OCI-M1 (cell line): ENCODE data around the gene ATG5.

Source experiments
- DNase-seq: peaks from one replicate; lab custom pipeline; 2025; lab: John Stamatoyannopoulos, UW

Gene ATG5

GRCh38 chr6:106180208-106180607 lies 145.4 kb downstream of the ATG5 start:
- DNase-seq, result no peak

- DNase-seq, result peak; percentile 47
Observed at GRCh38 chr6:106178900-106179299, 146.7 kb downstream of the ATG5 start.

- peak; percentile 79 for DNase-seq
Observed at GRCh38 chr6:106177786-106178185, 147.8 kb downstream of the ATG5 start.

GRCh38 chr6:106173124-106173879 lies 152.3 kb downstream of the ATG5 start:
- no peak for DNase-seq

- DNase-seq, result no peak
Observed at GRCh38 chr6:106170030-106170791, 155.3 kb downstream of the ATG5 start.

GRCh38 chr6:106169517-106169916 lies 156.0 kb downstream of the ATG5 start:
- DNase-seq, result no peak

- no peak for DNase-seq
Observed at GRCh38 chr6:106168097-106168888, 157.3 kb downstream of the ATG5 start.

- DNase-seq, result no peak
Observed at GRCh38 chr6:106167096-106167814, 158.3 kb downstream of the ATG5 start.

- no peak for DNase-seq
Observed at GRCh38 chr6:106165885-106166485, 159.6 kb downstream of the ATG5 start.

GRCh38 chr6:106163966-106164877 lies 161.3 kb downstream of the ATG5 start:
- DNase-seq, result no peak

GRCh38 chr6:106163446-106163965 lies 162.1 kb downstream of the ATG5 start:
- DNase-seq, result peak; percentile 36

GRCh38 chr6:106162921-106163320 lies 162.6 kb downstream of the ATG5 start:
- no peak for DNase-seq

- no peak for DNase-seq
Observed at GRCh38 chr6:106161893-106162292, 163.7 kb downstream of the ATG5 start.

- DNase-seq, result no peak
Observed at GRCh38 chr6:106161311-106161874, 164.2 kb downstream of the ATG5 start.

- DNase-seq, result no peak
Observed at GRCh38 chr6:106160189-106160588, 165.4 kb downstream of the ATG5 start.

GRCh38 chr6:106159531-106159940 lies 166.0 kb downstream of the ATG5 start:
- DNase-seq, result no peak

GRCh38 chr6:106158816-106159215 lies 166.7 kb downstream of the ATG5 start:
- no peak for DNase-seq

GRCh38 chr6:106156863-106157262 lies 168.7 kb downstream of the ATG5 start:
- no peak for DNase-seq

- DNase-seq, result no peak
Observed at GRCh38 chr6:106156413-106156812, 169.1 kb downstream of the ATG5 start.
